Sigmoid colon (tissue), 4 donors: ENCODE measurements around the gene TINCR.

Source experiments
- CTCF ChIP-seq, 4 experiments: fragments of 450-650 bp in 3 of 4; fragments of 200-600 bp in 1 of 4; IDR thresholded peaks; one replicate each; pipeline ENCODE4 v1.5.1; 2016 to 2019; ENCODE audit warnings: antibody characterized with exemption in 4 of 4, mild to moderate bottlenecking in 3 of 4, moderate library complexity in 2 of 4
- POLR2A ChIP-seq, 2 donors: fragments of 450-650 bp; IDR thresholded peaks; one replicate each; pipeline ENCODE4 v1.6.1; 2016; ENCODE audit warnings: antibody characterized with exemption in 2 of 2, mild to moderate bottlenecking in 2 of 2, moderate library complexity in 2 of 2
- POLR2AphosphoS5 ChIP-seq, 4 donors: sonication (generic); formaldehyde crosslinking; IDR thresholded peaks; one replicate each; pipeline ENCODE4 v1.6.1; 2017; ENCODE audit warnings: antibody characterized with exemption in 4 of 4

DNA sequence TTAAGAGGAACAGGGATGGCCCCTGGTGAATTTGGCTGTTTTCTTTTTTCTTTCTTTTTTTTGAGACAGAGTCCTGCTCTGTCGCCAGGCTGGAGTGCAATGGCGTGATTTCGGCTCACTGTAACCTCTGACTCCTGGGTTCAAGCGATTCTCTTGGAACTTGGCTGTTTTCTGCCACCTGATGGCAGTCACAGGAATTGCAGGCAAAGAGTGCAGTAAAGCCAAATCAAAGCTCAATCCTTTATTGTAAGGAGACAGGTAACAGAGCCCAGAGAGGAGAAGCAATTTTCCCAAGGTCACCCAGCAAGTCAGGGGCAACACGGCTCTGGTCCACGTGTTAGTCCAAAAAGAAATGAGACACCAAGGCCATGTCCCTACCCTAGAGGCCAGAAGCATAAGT, 6.2 kb downstream of the TINCR start:
- TF ChIP-seq CTCF (IDR thresholded peaks at IDR 0.05) (no peak), POLR2A (IDR thresholded peaks at IDR 0.05) (no peak), POLR2AphosphoS5 (IDR thresholded peaks at IDR 0.05) (no peak)
